A549 treated with GW870086 at 1 μM for 4 hours (cell line): ENCODE data around the gene PARP15. TPM values are rescaled to one million over a fixed set of nuclear protein-coding genes. Genes with fewer than 3 reads are reported as not detected.

Experiments used
- total RNA-seq: library from RNA; stranded (reverse); fragments of 200-300 nt; extraction: Qiagen RNA extraction; gene quantifications from 5 replicates; pipeline ENCODE4 v1.2.3, GENCODE V29; 2022; ENCODE audit warnings: low read depth

Gene PARP15
- not detected in 5 replicates for total RNA-seq

GRCh38 chr3:122577409-122578031 lies at the start of gene PARP15:
Gene PARP15, plus strand, starts transcription at chr3:122577650. Its CDS starts 18 bp downstream, at chr3:122577668.

GRCh38 chr3:122564155-122564912 lies 13.1 kb upstream of the PARP15 start, which contains the start of the genes DTX3L and PARP9:
Gene DTX3L, plus strand, starts transcription at chr3:122564338. Its CDS starts 89 bp downstream, at chr3:122564427.
Gene PARP9, minus strand, starts transcription at chr3:122564300. Its CDS starts 4,680 bp downstream, at chr3:122559620.

GRCh38 chr3:122680475-122681283 lies 103.2 kb downstream of the PARP15 start, which contains the start of gene PARP14:
Gene PARP14, plus strand, starts transcription at chr3:122680839. Its CDS starts 45 bp downstream, at chr3:122680884.

Other genes starting within 250 kb of the PARP15 start
- 47.6 to 72.0 TPM (median 53.9 TPM) in 5 replicates for gene MIX23, start 194.4 kb upstream of the PARP15 start, total RNA-seq
- gene FAM162A, start 193.5 kb upstream of the PARP15 start, total RNA-seq, result 32.9 to 34.8 TPM (median 33.6 TPM) in 5 replicates
- 2.9 to 3.9 TPM (median 3.5 TPM) in 5 replicates for gene WDR5B, start 161.6 kb upstream of the PARP15 start, total RNA-seq
- gene KPNA1, start 62.7 kb upstream of the PARP15 start, total RNA-seq, result 51.9 to 72.9 TPM (median 66.4 TPM) in 5 replicates
- 5.2 to 7.0 TPM (median 6.2 TPM) in 5 replicates for gene PARP9, start 13.3 kb upstream of the PARP15 start, total RNA-seq
- gene DTX3L, start 13.3 kb upstream of the PARP15 start, total RNA-seq, result 6.9 to 9.0 TPM (median 8.3 TPM) in 5 replicates
- gene PARP14, start 103.2 kb downstream of the PARP15 start, total RNA-seq, result 8.3 to 9.4 TPM (median 8.8 TPM) in 5 replicates
- 4.7 to 6.4 TPM (median 5.2 TPM) in 5 replicates for gene HSPBAP1, start 216.2 kb downstream of the PARP15 start, total RNA-seq
- gene SLC49A4, start 217.4 kb downstream of the PARP15 start, total RNA-seq, result 11.7 to 16.0 TPM (median 14.9 TPM) in 5 replicates